D721Med (cell line): ENCODE data around the gene MCF2L2.

ENCODE experiments used
- DNase-seq: peaks from one replicate; pipeline ENCODE4 v3.0.0; 2011; ENCODE audit warnings: low spot score; ENCODE audit not compliant: insufficient read length
- FAIRE-seq: peaks from 2 replicates; lab custom pipeline; 2011; peaks lifted over from hg19 to GRCh38; lab: Jason Lieb, UNC
- TF ChIP-seq, protein P1 (sequence below): IDR thresholded peaks from 2 replicates; pipeline ENCODE4 v1.5.1; 2012; ENCODE audit warnings: mild to moderate bottlenecking, control low read depth; ENCODE audit not compliant: insufficient read depth; ENCODE audit errors: missing control alignments

MCF2L2 gene

DNA sequence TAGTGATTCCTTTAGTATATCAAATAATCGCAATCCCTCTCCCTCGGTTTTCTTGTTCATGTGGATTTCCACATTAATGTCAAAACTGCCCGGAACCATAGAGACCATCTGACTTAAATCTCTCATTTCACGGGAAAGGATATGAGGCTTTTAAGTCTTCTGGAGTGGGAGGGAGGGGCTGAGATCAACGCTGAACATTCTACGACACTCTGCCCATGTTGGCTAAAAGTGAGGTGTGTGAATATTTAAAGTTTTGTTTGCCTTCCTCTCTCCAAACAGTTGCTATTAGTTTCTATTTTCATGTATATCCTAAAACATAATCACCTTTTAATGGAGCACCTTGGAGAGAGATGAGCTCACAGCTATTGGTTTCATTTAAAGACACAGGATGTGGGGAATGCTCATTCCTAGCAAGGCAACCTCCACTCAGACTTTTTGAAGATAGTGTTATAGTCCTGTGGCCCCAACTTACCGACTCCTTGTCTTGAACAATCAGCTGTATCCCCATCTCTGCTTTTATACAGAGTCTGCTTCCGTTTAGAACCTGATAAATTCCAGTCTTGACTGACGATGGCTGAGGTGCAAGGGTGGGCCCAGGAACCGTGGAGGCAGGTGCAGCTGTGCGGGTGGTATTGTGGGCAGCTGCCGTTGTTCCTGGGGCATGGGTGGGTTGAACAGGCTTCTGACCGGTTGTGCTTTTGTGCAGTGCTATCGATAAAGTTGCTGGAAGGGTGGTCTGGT, 275.0 kb downstream of the MCF2L2 start:
- DNase-seq (no peak), FAIRE-seq (no peak)
- TF ChIP-seq, protein P1, sequence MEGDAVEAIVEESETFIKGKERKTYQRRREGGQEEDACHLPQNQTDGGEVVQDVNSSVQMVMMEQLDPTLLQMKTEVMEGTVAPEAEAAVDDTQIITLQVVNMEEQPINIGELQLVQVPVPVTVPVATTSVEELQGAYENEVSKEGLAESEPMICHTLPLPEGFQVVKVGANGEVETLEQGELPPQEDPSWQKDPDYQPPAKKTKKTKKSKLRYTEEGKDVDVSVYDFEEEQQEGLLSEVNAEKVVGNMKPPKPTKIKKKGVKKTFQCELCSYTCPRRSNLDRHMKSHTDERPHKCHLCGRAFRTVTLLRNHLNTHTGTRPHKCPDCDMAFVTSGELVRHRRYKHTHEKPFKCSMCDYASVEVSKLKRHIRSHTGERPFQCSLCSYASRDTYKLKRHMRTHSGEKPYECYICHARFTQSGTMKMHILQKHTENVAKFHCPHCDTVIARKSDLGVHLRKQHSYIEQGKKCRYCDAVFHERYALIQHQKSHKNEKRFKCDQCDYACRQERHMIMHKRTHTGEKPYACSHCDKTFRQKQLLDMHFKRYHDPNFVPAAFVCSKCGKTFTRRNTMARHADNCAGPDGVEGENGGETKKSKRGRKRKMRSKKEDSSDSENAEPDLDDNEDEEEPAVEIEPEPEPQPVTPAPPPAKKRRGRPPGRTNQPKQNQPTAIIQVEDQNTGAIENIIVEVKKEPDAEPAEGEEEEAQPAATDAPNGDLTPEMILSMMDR: no peak

DNA sequence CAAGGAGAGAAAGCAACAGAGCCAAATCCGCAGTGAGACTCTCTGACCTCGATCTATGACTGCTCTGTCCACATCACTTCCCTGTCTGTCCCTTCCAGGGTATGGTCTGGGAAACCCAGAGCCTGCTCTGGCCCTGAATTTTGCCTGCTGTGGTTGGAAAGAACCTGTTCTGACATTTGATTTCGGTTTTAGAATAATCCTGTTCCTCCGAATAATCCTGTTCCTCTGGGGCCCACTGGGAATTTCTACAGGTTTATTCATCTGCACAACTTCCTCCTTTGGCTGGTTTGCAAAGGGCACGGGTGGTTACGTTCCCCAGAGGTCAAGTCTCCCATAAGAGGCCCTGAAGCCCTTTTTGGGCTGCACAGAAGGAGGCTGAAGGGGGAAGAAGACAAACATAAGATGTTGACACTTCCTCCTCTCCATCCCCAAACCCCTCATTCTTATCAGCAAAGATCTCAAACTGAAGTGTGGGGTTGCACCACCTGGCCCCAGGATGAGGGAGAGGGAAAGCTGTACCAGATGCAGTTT, 276.5 kb downstream of the MCF2L2 start:
- FAIRE-seq (no peak), DNase-seq (no peak)
- TF ChIP-seq, protein P1: no peak

DNA sequence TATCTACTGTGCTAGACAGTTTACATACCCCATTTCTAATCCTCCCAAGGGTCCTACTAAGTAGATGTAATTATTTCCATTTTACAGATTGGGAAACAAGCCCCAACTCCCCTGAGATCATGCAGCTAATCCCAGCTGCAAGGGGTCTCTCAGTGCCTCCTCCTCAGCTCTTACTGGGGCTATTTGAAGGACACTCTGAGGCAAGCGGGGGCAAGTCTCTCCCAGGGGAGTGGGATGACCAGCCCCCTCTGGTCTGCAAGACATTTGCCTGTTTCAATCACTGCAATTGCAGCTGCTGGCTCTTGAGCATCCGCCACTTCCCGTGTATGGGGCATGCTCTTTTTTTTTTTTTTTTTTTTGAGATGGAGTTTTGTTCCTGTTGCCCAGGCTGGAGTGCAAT, 277.3 kb downstream of the MCF2L2 start:
- DNase-seq: no peak
- no peak for FAIRE-seq
- TF ChIP-seq, protein P1: no peak

DNA sequence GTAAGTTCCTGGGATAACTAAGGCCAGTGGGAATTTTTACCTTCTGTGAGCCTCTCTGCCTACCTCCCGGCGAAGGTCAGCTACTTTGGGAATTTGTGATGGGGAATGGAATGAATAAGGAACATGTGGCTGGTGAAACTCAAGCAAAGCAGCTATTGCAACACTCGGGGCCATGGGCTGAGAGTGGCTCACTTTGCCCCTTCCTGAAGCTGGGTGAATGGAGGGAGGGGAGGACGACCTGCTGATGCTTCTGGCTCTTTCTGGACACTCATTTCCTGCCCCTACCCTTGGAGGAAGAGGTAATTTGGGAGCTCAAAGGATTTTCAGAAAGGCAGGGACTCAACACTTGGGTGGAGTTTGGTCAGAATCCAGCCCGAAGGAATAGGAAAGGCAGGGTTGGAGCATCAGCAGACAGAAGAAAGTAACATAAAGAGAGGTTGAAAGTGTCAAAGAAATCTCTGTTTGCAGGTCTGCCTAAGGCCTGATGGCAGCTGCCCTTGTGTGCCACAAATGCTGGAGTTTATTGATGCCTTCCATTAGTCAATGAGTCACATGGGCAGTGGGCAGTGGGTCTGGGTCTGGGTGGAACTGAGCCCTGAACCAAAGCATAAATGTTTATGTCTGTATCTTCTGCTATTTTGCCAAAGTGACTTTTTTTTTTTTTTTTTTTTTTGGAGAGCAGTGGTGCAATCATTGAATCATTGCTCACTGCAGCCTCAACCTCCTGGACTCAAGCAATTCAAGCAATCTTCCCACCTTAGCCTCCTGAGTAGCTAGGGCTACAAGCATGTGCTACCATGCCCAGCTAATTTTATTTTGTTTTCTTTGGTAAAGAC, 278.3 kb downstream of the MCF2L2 start:
- no peak for DNase-seq
- TF ChIP-seq, protein P1: no peak

DNA sequence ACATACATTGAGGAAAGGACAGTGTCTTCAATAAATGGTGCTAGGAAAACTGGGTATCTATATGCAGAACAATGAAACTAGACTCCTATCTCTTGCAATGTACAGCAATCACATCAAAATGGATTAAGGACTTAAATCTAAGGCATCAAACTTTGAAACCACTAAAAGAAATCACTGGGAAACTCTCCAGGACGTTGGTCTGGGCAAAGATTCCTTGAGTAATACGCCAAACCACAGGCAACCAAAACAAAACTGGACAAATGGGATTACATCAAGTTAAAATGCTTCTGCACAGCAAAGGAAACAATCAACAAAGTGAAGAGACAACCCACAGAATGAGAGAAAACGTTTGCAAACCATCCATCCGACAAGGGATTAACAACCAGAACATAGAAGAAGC, 280.4 kb downstream of the MCF2L2 start:
- no peak for FAIRE-seq

More for the DNA sequence above, 278.3 kb downstream of the MCF2L2 start:
- FAIRE-seq: no peak

DNA sequence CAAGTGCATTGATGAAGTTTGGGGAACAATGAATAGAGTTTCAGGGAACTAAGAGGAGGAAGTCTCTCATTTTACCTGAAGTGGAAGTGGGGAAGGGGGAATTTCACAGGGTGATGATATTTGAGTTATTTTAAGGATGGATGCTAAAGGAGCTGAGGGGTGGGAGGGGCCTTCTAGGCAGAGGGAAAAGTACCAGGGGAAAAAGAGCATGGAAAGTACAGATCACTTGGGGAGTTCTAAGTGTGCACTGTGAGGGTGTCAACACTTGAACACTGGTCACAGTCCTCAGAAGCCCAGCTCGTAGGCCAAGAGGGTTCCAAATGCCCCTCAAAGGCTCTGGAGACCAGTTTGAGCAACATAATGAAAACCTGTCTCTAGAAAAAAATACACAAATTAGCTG, 284.1 kb downstream of the MCF2L2 start:
- no peak for FAIRE-seq
- TF ChIP-seq, protein P1: no peak

More for the DNA sequence above, 280.4 kb downstream of the MCF2L2 start:
- TF ChIP-seq, protein P1: no peak
- DNase-seq: no peak

More for the DNA sequence above, 284.1 kb downstream of the MCF2L2 start:
- DNase-seq: no peak
